GM20000 (cell line): ENCODE measurements around the gene CTDSP2.
"Not testable (repeated sequence)": the region's sequence is repeated elsewhere in the genome, so short reads cannot be mapped to it uniquely, and the experiment has no call there.

Source experiments
- DNase-seq: peaks from one replicate; pipeline ENCODE4 v3.0.0; 2012; ENCODE audit warnings: low spot score
- TF ChIP-seq, protein P1 (sequence below): IDR thresholded peaks from 2 replicates; pipeline ENCODE4 v1.5.1; 2012; ENCODE audit warnings: mild to moderate bottlenecking, control low read depth; ENCODE audit errors: extremely low read depth, missing control alignments

The CTDSP2 gene

DNA sequence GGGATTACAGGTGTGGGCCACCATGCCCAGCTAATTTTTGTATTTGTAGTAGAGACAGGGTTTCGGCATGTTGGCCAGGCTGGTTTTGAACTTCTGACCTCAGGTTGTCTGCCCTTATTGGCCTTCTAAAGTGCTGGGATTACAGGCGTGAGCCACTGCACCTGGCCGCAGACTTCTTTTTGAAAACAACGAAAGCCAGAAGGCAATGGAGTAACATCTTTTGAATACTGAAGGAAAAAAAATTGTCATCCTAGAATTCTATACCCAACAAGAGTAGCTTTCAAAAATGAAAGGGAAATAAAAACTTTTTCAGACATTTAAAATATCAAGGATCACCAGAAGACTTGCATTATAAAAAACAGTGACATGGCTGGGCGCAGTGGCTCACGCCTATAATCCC lies 38.7 kb upstream of the CTDSP2 start:
- TF ChIP-seq, protein P1, sequence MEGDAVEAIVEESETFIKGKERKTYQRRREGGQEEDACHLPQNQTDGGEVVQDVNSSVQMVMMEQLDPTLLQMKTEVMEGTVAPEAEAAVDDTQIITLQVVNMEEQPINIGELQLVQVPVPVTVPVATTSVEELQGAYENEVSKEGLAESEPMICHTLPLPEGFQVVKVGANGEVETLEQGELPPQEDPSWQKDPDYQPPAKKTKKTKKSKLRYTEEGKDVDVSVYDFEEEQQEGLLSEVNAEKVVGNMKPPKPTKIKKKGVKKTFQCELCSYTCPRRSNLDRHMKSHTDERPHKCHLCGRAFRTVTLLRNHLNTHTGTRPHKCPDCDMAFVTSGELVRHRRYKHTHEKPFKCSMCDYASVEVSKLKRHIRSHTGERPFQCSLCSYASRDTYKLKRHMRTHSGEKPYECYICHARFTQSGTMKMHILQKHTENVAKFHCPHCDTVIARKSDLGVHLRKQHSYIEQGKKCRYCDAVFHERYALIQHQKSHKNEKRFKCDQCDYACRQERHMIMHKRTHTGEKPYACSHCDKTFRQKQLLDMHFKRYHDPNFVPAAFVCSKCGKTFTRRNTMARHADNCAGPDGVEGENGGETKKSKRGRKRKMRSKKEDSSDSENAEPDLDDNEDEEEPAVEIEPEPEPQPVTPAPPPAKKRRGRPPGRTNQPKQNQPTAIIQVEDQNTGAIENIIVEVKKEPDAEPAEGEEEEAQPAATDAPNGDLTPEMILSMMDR, result no peak

DNA sequence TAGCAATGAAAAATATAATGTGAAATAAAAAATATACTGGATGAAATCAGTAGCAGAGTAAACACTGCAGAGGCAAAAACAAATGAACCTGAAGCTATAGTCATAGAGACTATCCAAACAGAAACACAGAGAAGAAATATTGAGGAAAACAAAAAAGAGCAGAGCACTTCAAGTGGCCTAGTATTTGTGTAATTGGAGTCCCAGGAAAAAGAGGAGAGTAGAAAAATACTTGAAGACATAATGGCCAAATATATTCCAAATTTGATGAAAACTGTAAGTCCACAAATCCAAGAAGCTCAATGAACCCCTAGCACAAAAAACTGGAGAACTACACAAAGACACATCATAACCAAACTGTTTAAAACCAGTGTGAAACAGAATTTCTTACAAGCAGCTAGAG lies 37.2 kb upstream of the CTDSP2 start:
- TF ChIP-seq, protein P1, result no peak
- DNase-seq, result no peak

More for the DNA sequence above, 38.7 kb upstream of the CTDSP2 start:
- DNase-seq, result no peak

DNA sequence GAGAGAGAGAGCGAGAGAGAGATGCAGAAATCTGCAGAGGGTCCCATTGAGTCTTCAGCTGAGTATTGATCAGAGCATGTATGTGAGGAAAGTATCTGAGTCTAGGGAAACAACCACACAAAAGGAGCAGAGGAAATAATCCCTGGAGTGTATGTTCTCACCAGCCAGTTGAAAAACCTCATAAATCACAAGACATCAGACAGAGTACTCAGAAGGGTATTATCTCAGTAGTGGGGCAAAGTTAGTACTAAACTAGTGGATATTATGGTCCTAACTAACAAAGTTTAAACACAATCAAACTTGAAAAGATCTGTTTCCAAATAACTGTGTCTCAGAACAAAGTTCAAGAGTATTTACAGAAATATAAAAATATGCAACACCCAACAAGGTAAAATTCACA lies 36.5 kb upstream of the CTDSP2 start:
- TF ChIP-seq, protein P1, result no peak
- DNase-seq, result no peak

DNA sequence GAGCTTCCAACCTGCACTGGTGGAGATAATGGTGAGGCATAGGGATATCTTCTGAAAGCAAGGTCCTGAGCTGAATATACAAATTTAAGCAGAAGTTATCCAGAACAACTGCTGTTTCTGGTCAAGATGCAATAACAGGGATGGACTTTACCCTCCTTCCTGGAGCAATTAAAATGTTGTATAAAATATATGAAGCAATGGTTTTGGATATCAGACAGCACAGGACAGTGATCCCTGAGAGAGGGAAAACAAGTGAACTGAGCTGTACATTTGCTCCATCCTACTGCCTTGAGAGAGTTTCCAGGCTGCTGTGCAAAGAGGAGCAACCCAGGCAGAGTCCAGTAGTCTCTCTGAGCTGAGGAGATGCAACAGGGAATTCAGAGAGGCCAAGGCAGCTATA lies 36.0 kb upstream of the CTDSP2 start:
- DNase-seq, result no peak
- TF ChIP-seq, protein P1, result no peak

DNA sequence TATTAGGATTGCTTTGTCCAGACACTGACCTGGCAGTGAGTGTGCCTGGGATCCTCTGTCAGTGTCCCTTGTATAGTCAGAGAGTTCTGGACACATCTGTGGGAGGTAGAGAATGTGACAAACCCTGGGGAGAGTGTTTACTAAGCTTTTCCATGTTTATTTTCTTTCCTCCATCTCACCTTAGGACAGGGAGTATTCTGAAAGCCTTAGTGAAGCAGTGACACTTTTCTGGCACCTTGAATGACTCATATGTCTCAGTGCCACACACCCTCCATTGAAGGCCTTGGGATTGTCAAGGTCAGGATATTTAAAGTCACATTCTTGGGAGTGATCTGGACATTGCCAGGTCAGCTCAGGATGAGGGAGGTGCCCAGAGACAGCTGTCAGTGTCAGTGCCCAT lies 34.9 kb upstream of the CTDSP2 start:
- TF ChIP-seq, protein P1, result no peak
- no peak for DNase-seq

DNA sequence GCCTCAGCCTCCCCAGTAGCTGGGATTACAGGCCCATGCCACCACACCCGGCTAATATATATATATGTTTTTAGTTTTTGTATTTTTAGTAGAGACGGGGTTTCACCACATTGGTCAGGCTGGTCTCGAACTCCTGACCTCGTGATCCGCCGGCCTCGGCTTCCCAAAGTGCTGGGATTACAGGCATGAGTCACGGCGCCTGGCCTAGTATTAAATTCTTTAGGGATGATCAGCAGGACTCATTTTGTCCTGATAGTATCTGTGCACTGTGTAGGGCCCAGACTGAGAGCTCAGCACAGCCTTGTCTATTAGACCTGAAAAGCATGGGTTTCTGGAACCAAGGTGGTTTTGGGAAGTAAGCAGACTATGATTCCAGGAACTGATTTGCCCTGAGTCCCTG lies 34.5 kb upstream of the CTDSP2 start:
- not testable (repeated sequence) for DNase-seq

DNA sequence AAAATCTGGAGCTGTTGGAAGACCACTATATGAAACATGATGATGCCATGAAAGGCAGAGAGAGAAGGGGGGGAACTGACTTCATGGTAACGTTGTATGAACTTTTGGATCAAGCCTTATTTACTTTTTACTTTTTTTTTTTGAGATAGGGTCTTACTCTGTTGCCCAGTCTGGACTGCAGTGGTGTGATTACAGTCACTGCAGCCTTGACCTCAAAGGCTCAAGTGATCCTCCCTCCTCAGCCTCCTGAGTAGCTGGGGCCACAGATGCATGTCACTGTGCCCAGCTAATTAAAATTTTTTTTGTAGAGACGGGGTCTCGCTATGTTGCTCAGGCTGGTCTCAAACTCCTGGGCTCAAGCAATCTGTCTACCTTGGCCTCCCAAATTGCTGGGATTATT lies 31.3 kb upstream of the CTDSP2 start:
- no peak for DNase-seq
- TF ChIP-seq, protein P1, result no peak

DNA sequence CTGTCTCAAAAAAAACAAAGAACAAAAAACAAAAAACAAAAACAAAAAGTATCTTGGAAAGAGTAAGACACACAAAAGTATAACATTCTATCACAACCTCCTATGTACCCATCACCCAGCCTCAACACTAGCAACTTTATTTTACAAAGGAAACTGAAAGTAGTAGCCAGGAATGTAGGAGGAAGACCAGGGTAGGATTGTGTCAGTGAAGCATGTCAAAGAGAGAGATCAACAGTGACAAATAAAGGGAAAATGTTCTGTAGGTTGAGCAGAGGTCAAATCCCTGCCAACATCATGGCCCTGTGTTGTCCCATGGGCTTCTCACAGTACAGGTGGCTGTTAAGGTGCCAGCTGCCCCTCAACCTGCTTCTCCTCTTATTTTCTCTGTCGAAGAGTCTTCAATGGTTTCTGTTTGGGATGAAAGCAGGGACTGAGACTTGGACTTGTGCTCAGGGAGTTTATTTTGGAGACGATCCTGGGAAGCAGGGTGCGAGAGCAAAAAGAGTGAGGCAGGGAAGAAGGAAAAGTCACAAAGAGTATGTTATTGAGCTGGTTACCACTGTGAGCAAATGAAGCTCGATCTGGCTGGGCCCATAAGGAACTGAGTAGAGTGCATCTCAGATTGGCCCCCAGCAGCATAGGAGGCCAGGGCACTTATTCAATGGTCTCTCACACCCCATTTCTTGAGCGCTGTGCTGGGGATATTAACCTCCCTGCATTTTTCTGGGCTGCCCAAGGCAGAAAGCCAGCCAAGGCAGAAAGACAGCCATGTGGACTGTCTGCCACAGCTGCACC lies 29.4 kb upstream of the CTDSP2 start:
- no peak for DNase-seq
- TF ChIP-seq, protein P1, result no peak
